Measurements from ENCODE around the gene GBA2.

GRCh38 chr9:35691757-35692301 is 57.2 kb downstream of the GBA2 start:
- no peak for TF ChIP-seq REST (IDR thresholded peaks at IDR 0.05; ENCODE audit: insufficient read depth in 1 of 2, low read depth in 2 of 2, low read length in 2 of 2)
- no peak for TF ChIP-seq POLR2AphosphoS5 (IDR thresholded peaks at IDR 0.05; ENCODE audit: low read depth, low read length)
- TF ChIP-seq SIN3A (IDR thresholded peaks at IDR 0.05; ENCODE audit: borderline replicate concordance, insufficient read depth, low read length): no peak

All from PFSK-1 (cell line).